NCI-H2081 (cell line): Measurements from ENCODE around the gene COL4A1.

ENCODE experiments used
- DNase-seq, 2 experiments: peaks; one replicate each; lab custom pipeline; 2025; lab: John Stamatoyannopoulos, UW

The COL4A1 gene

DNA sequence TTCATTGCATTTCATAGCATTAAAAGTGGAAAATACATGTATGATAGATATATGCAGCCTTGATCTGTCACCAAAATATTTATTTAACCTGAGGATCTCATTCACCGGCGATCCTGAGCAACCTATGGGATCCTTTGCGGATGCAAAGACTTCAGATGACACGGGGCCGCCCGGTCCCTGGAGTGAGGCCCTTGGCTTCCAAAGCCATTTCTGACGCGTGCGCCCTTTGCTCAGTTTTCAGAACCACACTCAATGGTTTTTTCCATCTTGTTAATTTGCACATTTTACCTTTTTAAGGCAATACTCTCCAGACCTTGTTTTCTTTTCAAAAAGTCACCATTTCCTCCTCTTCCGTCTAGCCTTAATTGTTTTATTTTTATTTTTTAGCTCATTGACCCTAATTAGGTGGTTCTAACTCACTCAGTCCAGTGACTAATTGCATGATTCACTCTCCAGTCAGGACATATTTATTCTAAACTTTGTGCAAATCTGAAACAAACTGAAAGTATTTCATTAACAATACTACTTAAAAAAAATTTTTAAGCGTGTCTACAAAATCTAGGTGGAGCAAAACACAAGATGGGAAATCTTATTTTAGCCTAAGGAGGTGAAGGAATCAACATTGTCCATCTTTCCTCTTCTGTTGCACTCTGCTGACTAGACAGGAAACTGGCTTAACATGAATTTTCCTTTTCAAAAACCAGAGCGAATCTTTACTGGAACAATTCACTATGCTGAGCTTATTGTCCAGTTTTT, 47.9 kb downstream of the COL4A1 start:
- no peak for DNase-seq

DNA sequence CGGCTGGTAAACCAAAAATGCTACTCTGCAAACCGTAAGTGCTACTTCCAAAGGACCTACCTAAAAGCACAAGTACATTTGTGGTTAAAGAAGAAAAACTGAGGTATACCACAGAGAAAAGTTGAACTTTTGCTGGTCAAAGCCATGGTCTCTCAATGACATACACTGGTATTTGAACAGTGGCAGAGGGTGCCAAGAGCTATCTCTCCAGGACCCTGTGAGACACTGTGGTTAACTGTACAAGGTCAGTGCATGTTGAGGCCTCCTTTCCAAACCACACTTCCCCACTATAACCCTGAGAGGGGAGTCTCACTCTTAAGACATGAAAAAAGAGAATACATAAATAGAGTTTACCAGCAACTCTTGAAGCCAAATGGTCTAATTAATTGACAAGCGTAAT, 49.5 kb downstream of the COL4A1 start:
- DNase-seq, result no peak

DNA sequence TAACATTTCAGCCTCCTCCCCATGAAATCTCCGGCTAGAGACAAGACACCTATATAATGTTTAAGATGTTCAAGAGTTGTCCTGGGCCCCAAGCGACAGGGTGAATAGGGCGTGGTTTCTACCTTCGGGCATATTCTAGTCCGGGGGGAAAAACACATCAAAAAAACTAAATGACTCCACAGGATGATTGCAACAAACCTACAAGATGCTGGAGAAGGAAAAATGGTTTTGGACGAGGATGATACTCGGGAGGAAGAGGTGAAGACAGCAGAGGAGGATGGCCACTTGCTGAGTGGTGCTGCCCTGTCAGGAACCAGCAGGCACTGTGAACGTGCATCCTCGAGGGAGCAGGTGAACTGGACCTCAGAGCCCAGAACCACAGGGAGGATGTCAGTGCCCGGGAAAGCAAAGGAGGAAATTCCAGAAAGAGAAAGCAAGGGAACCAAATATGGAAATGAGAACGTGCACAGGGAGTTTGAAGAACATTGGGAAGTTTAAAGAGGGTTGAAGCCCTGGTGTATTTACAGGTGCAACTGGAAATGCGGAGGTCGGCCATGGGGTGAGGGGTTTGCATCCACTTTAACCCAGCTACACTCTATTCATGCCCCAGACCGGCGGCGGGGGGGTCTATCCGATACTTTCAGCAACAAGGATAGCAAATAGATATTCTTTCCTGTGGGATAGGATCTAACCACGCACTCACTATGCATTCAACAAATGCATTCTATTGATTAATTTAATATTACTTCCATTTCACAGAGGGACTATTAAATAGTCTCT, 50.6 kb downstream of the COL4A1 start:
- no peak for DNase-seq

DNA sequence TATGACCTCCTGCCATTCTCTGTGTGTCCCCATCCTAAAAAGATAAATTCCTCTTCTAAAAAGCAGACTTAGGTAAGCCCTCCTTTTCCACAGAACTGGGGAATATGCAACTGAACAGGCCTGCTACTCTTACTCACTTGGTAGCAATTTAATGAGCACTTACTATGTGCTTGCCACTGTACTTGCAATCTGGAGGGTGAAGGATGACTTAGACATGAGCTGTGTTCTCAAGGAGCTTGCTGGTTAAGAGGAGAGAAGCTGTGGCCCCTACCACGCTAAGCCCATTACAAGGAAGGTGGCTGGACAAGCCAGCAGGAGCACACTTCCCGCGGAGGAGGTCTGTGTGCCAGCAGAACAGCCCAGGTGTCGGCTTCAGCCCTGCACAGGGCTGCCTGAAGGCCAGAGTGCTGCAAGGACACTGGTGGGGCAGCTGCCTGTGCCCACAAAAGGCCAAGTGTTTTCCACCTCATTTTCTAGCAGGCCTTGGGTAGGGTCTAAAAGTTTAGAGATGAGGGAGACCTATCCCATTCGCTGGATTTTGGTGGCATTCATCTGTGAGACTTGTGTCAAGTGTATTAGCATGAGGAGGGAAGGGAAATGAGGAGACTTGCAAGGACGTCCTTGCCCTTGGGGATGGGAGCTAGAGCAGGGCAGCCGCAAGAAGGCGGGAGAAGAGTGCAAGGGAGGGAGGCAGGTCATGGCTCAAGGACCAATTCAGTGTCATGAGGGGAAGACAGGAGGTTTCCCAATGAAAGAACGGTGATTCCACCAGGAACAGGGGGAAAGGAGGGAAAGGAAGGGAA, 52.0 kb downstream of the COL4A1 start:
- DNase-seq, result no peak

DNA sequence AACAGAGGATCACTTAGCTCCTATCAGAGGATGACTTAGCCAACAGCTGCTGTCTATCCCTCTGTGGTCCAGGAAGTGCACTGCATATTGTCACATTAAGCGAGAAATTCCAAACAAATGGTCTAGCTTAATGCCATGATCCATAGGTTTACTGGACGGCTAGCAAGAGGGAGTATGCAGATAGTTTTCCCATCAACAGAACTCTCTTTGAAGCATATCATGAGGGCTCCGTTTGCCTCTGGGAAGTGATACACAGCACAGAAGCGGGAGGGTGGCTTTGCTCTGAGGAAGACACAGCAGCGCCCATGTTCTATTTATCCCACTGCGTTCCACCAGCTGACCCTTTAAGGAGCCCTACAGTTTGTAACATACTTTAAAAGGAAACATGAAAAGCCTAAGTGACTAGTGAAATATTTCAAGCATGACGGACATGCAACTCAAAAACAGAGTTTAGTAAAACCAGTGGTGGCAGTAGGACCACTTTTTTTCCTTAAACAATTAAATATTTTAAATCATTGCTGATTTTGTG, 52.7 kb downstream of the COL4A1 start:
- no peak for DNase-seq

DNA sequence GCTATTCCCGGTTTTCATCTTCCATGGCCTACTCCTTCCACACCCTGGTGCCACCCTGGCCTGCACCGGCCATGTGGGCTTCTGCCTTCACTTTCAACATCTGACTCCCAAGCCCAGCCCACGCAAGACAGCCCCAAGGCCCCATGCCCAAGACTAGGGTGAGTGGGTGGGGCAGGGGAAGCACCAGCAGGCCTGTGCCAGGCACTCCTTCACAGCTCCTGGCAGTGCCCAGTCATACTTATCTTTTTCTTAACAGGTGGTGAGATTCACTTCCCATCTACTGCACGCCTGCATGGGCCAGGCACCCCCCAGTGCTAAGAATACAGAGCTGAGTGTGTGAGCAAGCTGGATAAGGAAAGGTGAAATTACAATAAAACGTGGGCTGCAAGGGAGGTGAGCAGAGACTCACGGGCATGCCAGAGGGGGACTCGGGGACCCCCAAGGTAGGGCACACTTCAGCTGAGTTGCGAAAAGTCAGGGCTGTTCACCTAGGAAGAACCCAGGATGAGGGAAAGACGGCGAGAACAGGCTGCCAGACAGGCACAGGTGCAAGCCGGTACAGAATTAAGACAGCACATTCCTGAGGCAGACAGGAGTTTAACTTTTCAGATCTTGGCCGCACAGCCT, 55.7 kb downstream of the COL4A1 start:
- DNase-seq, result no peak

DNA sequence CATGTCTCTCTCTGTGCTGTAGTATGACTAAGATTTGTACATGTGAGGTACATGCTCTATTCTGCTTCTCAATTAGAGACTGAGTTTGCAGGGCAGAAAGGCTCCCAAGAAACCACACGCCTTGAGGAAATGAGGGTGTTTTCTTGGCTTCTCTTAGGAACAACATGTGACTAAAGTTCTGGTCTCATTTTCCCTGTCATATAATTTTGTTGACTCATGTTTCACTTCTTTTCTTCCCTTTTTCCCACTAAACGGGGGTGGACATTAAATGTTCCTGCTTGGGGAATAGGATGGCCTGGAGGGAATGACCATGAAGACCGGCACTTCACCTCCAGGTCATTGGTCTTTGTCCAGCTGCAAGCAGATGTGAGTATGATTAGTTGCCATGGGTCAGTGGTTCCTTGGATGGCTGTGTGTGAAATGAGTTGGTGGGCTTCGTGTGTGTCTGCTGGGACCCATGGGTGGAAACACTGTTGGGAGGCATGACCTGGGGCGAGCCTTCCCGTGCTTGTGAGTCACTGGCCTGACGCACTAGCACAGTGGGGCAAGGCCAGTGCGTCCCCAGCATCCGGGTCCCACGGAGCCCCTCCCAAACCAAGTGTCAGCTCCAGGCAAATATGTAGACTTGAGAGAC, 56.6 kb downstream of the COL4A1 start:
- DNase-seq, result no peak

DNA sequence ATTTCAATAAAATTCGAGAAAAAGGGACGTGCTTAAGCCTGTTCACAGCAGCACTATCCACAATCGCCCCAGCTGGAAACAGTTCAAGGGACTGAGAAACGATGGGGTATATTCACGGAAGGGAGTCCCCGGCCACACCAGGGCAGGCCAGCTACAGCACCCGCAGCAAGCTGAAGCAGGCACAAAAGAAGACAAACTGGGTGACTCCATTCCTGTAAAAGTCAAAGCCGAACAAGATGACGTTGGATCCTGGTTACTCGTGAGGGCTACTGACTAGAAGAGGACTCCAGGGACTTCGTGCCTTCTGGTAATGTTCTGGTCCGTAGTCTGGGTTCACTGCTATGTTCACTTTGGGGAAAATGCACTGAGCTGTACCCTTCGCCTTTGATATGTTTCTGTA, 57.6 kb downstream of the COL4A1 start:
- no peak for DNase-seq

DNA sequence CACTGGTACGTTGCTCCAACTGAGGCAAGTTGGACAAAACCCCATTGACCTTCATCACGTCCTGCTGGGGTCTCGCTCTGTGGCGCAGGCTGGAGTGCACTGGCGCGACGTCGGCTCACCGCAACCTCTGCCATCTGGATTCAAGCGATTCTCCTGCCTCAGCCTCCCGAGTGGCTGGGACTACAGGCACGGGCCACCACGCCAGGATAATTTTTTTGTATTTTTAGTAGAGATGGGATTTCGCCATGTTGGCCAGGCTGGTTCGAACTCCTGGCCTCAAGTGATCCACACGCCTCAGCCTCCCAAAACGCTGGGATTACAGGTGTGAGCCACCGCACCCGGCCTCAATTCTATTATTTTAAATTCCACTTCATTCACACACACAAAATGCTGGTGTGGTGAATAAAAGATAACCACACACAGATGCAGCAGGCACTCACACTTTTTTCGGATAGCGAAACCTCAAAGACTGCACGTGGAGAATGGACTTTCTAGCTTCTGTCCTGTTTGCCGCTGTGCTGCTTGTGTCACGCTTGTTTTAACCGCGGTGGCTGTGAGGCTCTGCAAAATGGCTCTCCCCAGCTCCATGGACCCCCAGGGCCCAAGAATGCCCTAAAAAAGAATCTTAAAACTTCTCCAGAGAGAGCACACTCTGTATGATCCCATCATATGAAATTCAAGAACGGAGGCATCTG, 58.4 kb downstream of the COL4A1 start:
- no peak for DNase-seq

DNA sequence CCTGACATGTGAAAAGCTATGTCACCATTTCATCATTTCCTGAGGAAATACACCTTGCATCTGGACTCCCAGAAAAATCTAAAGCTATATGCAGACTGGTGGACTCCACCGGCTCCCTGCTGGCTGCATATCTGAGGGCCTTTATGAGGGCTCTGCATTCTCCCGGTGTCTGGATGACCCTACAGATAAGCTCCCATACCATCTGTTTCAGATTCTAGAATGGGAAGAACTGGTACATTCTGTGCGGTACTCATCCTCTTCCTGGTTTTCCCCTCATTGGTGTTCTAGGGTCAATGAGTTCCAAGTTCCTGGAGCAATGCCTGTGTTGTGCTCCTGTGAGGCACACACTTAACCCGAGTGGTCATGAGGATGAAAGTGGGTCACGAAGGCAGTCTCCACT, 60.4 kb downstream of the COL4A1 start:
- DNase-seq, result no peak

DNA sequence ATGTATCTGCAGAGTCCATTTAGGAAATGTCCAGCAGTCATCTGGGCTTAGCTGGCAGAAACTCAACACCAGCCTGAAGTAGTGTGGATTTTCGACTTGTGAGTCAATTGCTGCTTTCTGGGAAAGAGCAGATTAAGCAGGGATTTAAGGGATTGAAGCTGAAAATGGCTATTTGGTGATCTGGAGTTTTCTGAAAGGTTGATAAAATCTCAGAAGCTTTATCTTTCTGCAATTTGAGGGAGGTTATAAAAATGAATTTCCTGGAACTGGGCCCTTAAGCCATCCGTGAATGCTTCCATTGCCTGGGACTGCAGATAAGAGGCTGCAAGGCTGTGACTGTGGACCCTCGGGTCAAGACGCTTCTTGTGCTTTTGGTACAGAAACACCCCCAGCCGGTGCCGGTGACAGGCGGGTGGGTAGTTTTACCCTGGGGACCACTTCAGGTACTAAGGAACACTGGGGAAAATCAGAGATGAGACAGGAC, 61.5 kb downstream of the COL4A1 start:
- no peak for DNase-seq

DNA sequence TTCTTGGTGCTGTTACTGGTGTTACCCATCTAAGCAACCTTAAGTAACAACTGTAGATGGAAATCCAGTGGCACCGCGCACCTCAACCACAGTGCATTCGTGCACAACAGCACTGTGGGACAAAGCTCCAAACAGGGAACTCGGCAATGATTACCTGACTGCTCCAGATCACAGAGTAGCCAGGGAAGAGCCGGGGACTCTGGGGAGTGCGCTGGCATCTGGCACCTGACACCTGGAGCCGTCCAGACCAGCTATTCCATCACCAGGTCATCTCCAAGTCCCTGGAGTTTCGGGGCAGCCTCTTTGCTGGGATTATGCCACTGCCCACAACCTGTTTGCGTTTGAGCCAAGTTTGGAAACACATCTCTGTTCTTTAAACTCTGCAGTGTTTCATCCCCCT, 62.0 kb downstream of the COL4A1 start:
- no peak for DNase-seq

DNA sequence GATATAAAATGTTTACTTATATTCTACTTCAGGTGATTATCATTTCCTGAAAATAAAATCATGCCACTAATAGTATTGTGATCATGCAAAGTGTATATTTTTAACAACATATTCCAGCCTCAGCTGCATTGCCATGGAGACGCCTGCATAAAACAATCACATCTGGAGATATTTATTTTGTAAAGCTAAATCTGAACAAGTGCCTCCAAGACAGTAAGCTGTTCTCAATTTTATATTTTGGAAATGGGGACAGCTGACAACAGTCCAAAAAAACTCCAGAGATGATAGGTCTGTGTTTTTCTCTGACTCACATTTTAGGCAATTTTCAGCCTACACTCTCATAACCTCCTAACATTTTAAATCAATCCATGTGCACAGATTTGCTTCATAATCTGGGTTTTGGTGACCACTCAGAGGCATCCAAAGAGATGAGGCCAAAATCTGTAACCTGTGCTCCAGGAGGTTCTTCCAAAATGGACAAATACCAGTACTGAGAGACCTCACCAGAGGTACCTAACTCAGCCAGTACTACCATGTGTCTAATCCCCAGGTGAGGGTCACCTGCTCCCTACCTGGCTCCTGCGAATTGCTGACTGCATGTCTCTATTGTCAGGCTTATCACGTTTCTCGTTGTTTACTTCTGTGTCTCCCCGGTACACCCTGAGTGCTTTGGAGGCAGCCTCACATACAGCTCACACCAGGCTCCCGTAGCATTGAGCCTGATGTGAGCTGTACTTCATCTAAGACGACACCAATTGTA, 62.7 kb downstream of the COL4A1 start:
- no peak for DNase-seq

DNA sequence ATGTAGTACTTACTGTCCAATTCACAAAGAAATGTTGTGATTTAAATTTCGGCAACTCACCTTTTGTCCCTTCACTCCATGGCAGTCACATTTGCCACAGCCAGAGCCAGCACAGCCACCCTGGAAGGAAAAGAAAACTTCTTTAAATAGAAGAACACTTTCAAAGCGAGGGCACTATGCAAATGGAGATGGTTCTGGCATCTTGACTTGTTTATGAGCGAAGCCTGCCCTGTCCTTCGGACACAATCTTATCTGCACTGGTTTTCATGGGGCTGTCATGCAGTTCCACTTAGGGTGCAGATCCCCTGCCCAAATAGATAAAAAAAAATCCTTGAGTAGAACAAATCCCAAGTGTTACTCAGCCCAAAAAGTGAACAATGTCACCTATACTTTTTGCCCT, 64.3 kb downstream of the COL4A1 start:
- DNase-seq, result no peak

DNA sequence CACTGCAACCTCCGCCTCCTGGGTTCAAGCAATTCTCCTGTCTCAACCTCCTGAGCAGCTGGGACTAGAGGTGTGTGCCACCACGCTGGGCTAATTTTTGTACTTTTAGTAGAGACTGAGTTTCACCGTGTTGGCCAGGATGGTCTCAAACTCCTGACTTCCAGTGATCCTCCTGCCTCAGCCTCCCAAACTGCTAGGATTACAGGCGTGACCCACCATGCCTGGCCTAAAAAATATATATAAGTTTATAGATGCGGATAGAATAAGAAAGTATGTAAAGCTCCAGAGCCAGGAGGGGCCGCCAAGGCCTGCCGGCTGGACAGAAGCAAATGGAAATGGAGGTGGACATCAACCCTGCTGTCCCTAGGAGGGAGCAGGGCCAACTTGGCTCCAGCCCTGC, 66.0 kb downstream of the COL4A1 start:
- DNase-seq, result no peak

DNA sequence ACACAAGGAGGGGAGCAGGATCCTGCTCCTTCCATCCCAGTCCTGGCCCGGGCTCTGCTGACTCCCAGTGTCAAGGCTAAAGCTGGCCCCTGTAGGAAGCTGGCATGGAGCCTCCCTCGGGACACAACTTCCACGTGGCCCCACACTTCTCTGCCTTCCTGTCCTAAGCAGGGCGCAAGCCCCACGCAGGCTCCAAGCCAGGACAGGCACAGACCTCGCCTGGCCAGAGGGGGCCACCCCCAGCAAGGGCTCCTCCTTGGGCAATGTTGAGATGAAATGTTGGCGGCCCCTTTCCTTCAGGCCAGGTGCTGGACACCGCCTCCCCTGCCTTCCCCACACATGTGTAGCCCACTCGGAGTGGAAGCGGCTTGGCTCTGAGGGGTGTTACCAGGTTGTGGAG, 66.6 kb downstream of the COL4A1 start:
- DNase-seq, result no peak

DNA sequence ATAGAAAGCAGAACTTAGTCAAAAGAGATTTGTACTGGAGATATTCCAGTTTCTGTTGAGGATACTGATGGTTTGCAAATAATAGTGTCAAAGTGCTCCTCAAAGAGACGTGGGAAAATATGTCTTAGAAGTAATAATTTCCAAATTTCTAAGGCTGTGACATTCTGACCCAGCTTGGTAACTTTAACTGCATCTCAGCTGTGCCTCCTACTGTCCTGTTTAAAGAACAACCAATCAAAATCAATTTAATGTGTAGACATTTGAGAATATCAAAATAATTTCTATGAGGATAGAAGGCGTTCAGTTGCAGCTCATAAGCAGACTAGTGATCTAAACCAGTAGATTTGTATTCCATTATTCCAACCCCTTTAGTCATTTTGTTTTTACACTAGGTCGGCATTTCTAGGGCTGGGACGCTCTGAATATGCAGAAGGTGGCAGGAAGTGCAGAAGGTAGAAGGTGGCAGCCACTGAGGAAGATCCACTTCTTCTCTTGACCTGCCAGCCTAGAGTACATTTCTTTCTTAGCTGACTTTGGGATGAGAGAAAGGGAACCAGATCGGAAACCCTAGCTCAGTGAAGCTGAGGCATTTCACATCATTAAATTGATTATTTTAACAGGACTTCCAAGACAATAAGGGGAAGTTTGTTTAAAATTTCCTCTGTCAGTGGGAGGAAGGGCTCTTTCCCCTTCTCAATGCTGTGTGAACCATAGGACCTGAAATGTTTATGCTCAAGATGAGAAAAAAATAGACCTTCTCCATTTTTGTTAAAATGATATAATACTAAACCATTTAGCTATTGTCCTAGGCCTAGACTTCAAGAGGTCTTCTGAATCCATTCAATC, 67.5 kb downstream of the COL4A1 start:
- DNase-seq, result no peak

DNA sequence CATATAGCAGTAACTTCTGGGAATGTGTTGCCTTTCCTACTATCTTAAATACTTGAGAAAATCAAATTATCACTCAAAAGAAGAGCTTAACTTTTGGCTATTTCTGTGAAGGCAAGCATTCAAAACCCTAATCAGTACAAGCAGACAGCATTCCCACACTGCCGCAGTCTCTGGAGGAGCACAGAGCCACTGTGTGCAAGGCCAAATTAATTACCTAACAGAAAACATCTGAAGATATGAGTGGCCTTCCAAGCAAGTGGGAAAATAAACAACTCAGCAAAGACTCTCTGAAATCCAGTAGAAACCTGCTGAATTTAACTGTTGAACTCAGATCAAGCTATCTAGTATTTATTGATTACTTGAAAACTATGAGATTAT, 68.2 kb downstream of the COL4A1 start:
- DNase-seq, result no peak
